K562 (cell line): Measurements from ENCODE around the gene PLEKHM3. TPM values are rescaled to one million over a fixed set of nuclear protein-coding genes. Genes with fewer than 3 reads are reported as not detected.

Experiments used
- ATF6 ChIP-seq: sonication (generic); formaldehyde crosslinking; IDR thresholded peaks from 2 replicates; pipeline ENCODE4 v1.4.0; 2020; ENCODE audit warnings: mild to moderate bottlenecking, missing genetic modification reagents
- EP400 ChIP-seq: fragments of 450-650 bp; IDR thresholded peaks from 2 replicates; pipeline ENCODE4 v1.6.1; 2017; ENCODE audit warnings: antibody characterized with exemption, mild to moderate bottlenecking, moderate library complexity
- ERF ChIP-seq: fragments of 450-650 bp; formaldehyde crosslinking; IDR thresholded peaks from 2 replicates; pipeline ENCODE4 v1.4.0; 2020; ENCODE audit warnings: mild to moderate bottlenecking, mixed read lengths
- GATAD2A ChIP-seq: fragments of 450-650 bp; IDR thresholded peaks from 2 replicates; pipeline ENCODE4 v1.6.1; 2017
- ILF3 ChIP-seq: fragments of 450-650 bp; IDR thresholded peaks from 2 replicates; pipeline ENCODE4 v1.6.1; 2018; ENCODE audit warnings: antibody characterized with exemption, mild to moderate bottlenecking, moderate library complexity, borderline replicate concordance
- JUN ChIP-seq, 2 experiments: sonication (generic) in 1 of 2; formaldehyde crosslinking in 1 of 2; IDR thresholded peaks; 2 replicates each; pipeline versions ENCODE4 v1.6.1 to v1.8.0; 2012 to 2022; ENCODE audit warnings: borderline replicate concordance in 2 of 2, mild to moderate bottlenecking in 2 of 2, improper control_type of control experiment in 1 of 2, low read depth in 1 of 2, low read length in 1 of 2, missing genetic modification reagents in 1 of 2
- MITF ChIP-seq: IDR thresholded peaks from 2 replicates; pipeline ENCODE4 v1.6.1; 2014; ENCODE audit warnings: antibody characterized with exemption
- MTA3 ChIP-seq: fragments of 450-650 bp; formaldehyde crosslinking; IDR thresholded peaks from 2 replicates; pipeline ENCODE4 v1.6.1; 2017; ENCODE audit warnings: mild to moderate bottlenecking, borderline replicate concordance
- NBN ChIP-seq: fragments of 450-650 bp; IDR thresholded peaks from 2 replicates; pipeline ENCODE4 v1.6.1; 2016; ENCODE audit warnings: low read depth, mild to moderate bottlenecking
- SIRT6 ChIP-seq: IDR thresholded peaks from one replicate; pipeline ENCODE4 v1.6.1; 2012; ENCODE audit warnings: low read depth, mild to moderate bottlenecking, control low read depth, inconsistent platforms, low read length, moderate library complexity
- SMARCB1 ChIP-seq: IDR thresholded peaks from 2 replicates; pipeline ENCODE4 v1.6.1; 2011; ENCODE audit warnings: improper control_type of control experiment, low read depth; ENCODE audit not compliant: insufficient read length
- polyA plus RNA-seq, 8 experiments: library from polyadenylated mRNA; depleted of rRNA in 4 of 8; stranded (reverse) in 5 of 8; unstranded in 3 of 8; fragments of >200 nt; fragmentation: Nextera tagmentation in 2 of 8; fragmentation: Illumina TruSeq in 1 of 8; extraction: Ambion mirVana in 2 of 8; extraction: Trizol in 1 of 8; gene quantifications; 2 replicates each; pipeline versions ENCODE4 v1.2.1 to v1.2.3, GENCODE V29; 2011 to 2014; ENCODE audit warnings: inconsistent platforms in 1 of 8, missing spikeins in 1 of 8
- total RNA-seq, 7 experiments: library from RNA; depleted of rRNA in 6 of 7; stranded (reverse); fragments of >200 nt in 6 of 7; fragmentation: Illumina TruSeq in 2 of 7; extraction: Trizol in 2 of 7; gene quantifications; 2 replicates each; pipeline versions ENCODE4 v1.2.1 to v1.2.3, GENCODE V29; 2011 to 2021; ENCODE audit warnings: low replicate concordance in 1 of 7

The PLEKHM3 gene
- total and polyA plus RNA-seq, 9 of the 15 experiments (the other 6 are each of a cell fraction or from before 2014, with no cell fraction given), result 0.24 to 1.6 (median 1.0) TPM

GRCh38 chr2:208012449-208012848, 12.9 kb downstream of the PLEKHM3 start (continued):
- TF ChIP-seq GATAD2A, result no peak
- TF ChIP-seq SIRT6, result no peak
- TF ChIP-seq MITF, result no peak
- TF ChIP-seq JUN (IDR thresholded peaks at IDR 0.05; ENCODE audit: borderline replicate concordance, low read depth, low read length), result no peak
- no peak for TF ChIP-seq JUN (CRISPR knock-in tag; IDR thresholded peaks at IDR 0.05; ENCODE audit: borderline replicate concordance)
- TF ChIP-seq NBN, result no peak
- TF ChIP-seq ILF3, result no peak
- TF ChIP-seq SMARCB1, result no peak
- TF ChIP-seq ERF (CRISPR knock-in tag), result no peak
- 0 out of 2 replicates have a peak, but pooled peaks have one; percentile 22 for TF ChIP-seq MTA3
- no peak for TF ChIP-seq ATF6 (CRISPR knock-in tag)
- no peak for TF ChIP-seq EP400
